Hematopoietic multipotent progenitor cell (in vitro differentiated cells): ENCODE results near the gene APOL1. TPM values are rescaled to one million over a fixed set of nuclear protein-coding genes. Genes with fewer than 3 reads are reported as not detected.

ENCODE experiments used
- DNase-seq, 3 donors: peaks; one replicate each; pipeline ENCODE4 v3.0.0-alpha.2; 2011 to 2015; ENCODE audit warnings: low read depth in 2 of 3, low spot score in 2 of 3
- small RNA-seq: library from RNA; depleted of rRNA; stranded (forward); fragments of <200 nt; gene quantifications from one replicate; pipeline ENCODE3, GENCODE V24; 2012
- total RNA-seq: library from RNA; depleted of rRNA; stranded (reverse); fragments of >200 nt; gene quantifications from one replicate; pipeline ENCODE4 v1.2.3, GENCODE V29; 2012

APOL1 gene
- total RNA-seq, 1 donor: 15.6 TPM

DNA sequence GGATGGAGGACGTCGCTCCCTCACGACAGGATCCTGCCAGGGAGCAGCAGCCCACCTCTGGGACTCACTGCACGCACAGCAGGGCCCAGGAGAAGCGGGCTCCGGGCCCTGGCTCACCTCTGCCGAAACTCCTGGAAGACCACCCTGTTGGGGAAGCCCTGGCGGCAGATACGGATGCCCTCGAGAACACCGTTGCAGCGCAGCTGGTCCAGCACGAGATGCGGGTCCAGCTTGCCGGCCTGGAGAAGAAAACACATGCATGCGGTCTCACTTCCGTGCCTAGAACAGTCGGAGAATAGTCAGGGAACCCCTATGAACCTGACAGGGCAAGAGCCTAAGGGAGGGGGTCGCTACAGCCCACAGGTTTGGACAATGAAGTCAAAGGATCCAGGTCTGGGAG lies 52.9 kb downstream of the APOL1 start:
- DNase-seq: no peak

DNA sequence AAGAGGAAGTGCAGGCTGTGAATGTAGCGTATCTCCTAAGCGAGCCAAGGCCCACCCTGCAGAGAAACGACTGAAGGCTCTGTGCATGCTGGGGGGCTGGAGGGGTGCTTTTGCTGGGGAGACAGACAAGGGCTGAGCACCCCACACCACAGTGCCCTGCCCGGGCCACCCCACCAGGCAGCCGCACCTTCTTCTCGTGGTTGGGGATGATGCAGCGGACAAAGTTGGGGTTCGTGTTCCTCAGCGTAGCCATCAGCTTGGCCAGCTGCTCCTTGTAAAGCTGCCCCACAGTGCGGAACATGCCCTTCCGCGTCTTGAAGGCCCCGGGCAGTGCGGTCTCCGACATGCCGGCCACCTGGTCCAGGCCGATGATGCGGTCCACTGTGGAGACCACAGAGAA lies 53.3 kb downstream of the APOL1 start:
- DNase-seq: no peak

DNA sequence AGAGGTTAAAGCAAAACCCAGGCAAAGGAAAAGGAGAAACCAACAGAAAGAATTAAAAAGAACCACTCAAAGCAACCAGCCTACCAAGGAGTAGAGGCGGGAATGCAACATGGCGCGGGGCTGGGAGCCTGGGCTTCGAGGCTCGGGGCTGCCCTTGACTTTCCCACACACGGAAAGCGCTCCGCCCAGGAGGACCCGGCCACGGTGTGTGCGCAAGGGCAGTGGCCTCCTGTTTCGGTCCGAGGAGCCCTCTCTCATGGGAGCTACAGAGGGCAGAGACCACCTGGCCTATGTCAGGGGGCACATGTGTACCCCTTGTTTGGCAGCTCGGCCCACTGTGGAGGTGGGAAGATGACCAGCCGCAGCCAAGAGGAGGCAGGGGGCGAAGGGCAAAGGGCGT lies 55.9 kb downstream of the APOL1 start:
- no peak for DNase-seq

DNA sequence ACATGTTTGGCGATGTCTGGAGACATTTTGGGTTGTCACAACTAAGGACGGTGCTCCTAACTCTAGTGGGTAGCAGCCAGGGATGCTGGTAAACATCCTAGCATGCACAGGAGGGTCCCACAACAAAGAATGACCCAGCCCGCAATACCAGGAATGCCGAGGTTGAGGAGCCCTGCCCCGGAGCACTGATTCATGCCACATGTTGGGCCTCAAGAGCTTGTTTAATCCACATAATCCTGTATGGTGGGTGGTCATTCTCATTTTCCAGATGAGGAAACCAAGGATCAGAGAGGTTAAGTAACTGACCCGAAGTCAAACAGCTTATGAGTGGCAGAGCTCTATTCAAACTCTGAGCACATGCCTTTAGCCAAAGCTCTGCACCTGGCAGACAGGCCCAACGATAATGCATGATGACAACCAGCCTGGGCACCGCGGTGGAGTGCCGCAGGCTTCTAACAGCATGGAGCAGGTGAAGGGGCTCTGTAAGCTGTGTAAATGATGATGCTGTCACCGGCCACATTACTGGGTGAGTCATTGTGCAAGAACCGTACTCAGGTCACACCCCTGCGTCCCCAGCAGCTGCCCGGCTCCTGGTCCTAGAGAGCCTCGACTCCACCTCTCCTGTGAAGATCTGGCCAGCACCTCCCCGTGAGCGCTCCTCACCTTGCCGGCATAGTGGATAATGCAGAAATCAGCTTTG lies 58.6 kb downstream of the APOL1 start:
- DNase-seq: no peak

DNA sequence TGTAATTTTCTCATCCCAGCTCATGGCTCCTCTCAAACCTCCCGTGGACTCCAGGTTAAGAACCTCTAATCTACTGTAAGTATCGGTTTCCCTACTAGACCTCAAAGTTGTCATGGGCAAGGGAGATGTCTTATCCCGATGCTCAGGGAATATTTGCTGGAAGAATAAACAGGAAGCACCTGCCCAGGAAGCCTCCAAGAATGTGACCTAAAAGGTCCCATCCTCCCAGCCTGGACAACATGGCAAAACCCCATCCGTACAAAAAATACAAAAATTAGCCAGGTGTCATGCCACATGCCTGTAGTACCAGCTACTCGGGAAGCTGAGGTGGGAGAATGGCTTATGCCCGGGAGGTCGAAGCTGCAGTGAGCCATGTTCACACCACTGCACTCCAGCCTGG lies 62.4 kb downstream of the APOL1 start:
- no peak for DNase-seq

DNA sequence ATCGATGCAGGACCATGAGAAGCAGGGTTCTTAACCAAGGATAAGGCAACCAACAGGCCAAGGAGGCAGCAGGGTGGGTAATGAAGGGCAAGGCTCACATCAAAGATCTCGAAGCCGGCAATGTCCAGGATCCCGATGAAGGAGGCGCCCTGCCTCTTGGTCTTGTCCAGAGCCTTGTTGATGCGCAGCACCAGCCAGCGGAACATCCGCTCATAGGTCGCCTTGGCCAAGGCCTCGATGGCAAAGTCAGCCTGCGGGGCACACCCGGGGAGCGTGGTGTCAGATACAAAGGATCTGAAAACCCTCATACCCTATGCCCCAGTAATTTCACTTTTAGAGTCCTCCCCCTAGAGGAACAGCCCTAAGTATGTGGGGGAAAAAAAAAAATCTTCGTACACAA lies 63.5 kb downstream of the APOL1 start:
- no peak for DNase-seq

Small RNA genes within 50 kb of the gene (small RNA-seq; reads per million reads assigned to genes)
- not detected for gene MIR6819

Other genes starting within 250 kb of the APOL1 start
- 17.8 TPM for gene RBFOX2, start 224.3 kb upstream of the APOL1 start, total RNA-seq
- gene APOL3, start 92.4 kb upstream of the APOL1 start, total RNA-seq: 69.5 TPM
- 5.1 TPM for gene APOL4, start 51.3 kb upstream of the APOL1 start, total RNA-seq
- gene APOL2, start 13.6 kb upstream of the APOL1 start, total RNA-seq: 53.9 TPM
- gene MYH9, start 134.8 kb downstream of the APOL1 start, total RNA-seq: 329 TPM
- gene TXN2, start 228.5 kb downstream of the APOL1 start, total RNA-seq: 39.9 TPM